Measurements from ENCODE around the gene ISCU.

ISCU gene

GRCh38 chr12:108594323-108594903 lies 32.0 kb downstream of the ISCU start:
- TF ChIP-seq, protein P1, sequence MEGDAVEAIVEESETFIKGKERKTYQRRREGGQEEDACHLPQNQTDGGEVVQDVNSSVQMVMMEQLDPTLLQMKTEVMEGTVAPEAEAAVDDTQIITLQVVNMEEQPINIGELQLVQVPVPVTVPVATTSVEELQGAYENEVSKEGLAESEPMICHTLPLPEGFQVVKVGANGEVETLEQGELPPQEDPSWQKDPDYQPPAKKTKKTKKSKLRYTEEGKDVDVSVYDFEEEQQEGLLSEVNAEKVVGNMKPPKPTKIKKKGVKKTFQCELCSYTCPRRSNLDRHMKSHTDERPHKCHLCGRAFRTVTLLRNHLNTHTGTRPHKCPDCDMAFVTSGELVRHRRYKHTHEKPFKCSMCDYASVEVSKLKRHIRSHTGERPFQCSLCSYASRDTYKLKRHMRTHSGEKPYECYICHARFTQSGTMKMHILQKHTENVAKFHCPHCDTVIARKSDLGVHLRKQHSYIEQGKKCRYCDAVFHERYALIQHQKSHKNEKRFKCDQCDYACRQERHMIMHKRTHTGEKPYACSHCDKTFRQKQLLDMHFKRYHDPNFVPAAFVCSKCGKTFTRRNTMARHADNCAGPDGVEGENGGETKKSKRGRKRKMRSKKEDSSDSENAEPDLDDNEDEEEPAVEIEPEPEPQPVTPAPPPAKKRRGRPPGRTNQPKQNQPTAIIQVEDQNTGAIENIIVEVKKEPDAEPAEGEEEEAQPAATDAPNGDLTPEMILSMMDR (IDR thresholded peaks at IDR 0.05; ENCODE audit: insufficient read depth, low read depth, low read length, missing control alignments): no peak
- no peak overlapping the region for H3K4me3 ChIP-seq (ENCODE audit: low read depth, low read length)
- DNase-seq (ENCODE audit: low read depth): no peak

GRCh38 chr12:108594960-108595710 lies 32.7 kb downstream of the ISCU start:
- no peak overlapping the region for H3K4me3 ChIP-seq (ENCODE audit: low read depth, low read length)
- TF ChIP-seq, protein P1 (IDR thresholded peaks at IDR 0.05; ENCODE audit: insufficient read depth, low read depth, low read length, missing control alignments): no peak
- no peak for DNase-seq (ENCODE audit: low read depth)

GRCh38 chr12:108595711-108596647 lies 33.6 kb downstream of the ISCU start:
- no peak overlapping the region for H3K4me3 ChIP-seq (ENCODE audit: low read depth, low read length)
- TF ChIP-seq, protein P1 (IDR thresholded peaks at IDR 0.05; ENCODE audit: insufficient read depth, low read depth, low read length, missing control alignments): no peak
- no peak for DNase-seq (ENCODE audit: low read depth)

DNA sequence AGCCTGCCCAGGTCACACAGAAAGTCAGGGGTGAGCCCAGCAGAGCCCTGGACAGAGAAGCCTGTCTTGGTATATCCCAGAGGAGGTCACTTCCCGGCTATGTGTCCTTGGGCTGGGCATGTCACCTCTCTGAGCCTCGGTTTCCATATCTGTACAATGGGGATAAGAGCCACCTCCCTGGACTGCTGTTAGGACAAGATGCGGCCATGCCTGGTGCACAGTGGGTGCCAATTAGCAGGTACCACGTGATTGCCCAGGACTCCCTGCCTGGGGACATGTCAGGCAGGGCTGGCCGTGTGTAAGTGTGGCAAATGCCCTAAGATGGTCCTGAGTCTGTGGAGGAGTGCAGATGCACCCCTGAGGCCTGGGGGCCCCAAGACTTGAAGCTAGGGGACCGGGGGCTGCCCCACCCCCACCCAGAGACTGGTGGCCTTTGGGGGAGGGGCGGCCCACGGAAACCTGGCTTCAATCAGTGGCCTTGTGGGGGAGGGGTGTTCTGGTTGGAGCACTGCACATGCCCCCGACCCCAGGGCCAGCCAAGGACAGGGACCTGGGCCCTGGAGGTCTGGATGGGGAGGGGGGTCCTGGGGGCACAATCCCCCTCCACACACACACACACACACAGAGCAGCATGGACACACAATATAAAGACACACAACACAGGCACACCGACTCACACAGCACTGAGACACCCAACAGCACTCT lies 34.6 kb downstream of the ISCU start:
- no peak overlapping the region for H3K4me3 ChIP-seq (ENCODE audit: low read depth, low read length)
- DNase-seq (ENCODE audit: low read depth): no peak
- TF ChIP-seq, protein P1 (IDR thresholded peaks at IDR 0.05; ENCODE audit: insufficient read depth, low read depth, low read length, missing control alignments): no peak

DNA sequence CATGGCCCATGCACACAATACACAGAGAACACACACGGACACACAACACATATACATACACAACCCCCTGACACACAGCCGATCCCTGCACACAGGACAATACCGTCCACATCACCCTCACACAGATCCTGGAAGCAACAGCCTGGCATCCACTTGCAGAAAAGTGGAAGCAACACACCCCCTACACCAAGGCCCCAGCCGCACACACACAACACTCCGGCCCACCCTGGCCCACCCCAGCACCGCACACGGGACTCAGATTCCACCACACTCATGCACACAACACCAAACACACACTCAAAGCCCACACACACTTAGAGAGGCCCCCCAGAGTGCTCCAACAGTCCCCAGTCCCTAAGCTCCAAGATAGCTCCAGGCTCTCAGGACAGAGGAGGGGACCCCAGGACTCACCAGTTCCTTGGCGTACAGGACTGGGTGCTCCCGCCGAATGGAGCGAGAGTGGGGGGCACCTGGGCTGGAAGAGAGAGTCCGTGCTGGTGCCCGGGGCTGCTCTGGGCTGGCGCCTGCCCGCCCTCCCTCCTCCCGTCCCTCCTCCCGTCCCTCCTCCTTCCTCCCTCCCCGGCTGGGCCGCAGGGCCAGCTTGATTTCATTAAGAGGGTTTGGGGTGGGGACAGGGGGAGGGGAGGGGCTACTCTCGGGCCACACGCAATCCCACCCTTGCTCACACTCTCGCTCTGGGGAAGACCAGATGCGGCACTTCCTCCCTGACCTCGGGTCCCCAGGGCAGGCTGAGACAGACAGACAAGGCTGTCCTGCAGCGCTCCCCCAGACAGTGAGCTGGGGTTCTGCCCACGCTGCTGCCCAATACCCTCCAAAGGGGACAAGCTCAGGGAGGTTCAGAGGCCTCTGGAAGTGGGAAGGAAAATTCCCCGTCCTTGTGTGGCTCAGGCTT lies 35.4 kb downstream of the ISCU start, which contains the start of gene TMEM119:
Gene TMEM119 (minus strand): TSS at position 526 of the 913 bp plus-strand sequence. CDS start 5,701 bp downstream, outside the sequence.
- no peak within 1 kb of the TSS for H3K4me3 ChIP-seq (ENCODE audit: low read depth, low read length)
- no peak for DNase-seq (ENCODE audit: low read depth)
- TF ChIP-seq, protein P1 (IDR thresholded peaks at IDR 0.05; ENCODE audit: insufficient read depth, low read depth, low read length, missing control alignments): no peak
